ENCODE results near the gene FAM168B.
A peak's percentile ranks its signal among the peaks of the same experiment; 100 is the strongest.
"Not testable (repeated sequence)": the region's sequence is repeated elsewhere in the genome, so short reads cannot be mapped to it uniquely, and the experiment has no call there.

Gene FAM168B

GRCh38 chr2:131115752-131116151, 22.5 kb upstream of the FAM168B start:
- H3K4me1 Mint-ChIP-seq, result peaks cover 74% of the 10 kb centered on the region
- ATAC-seq (replicated peaks; ENCODE audit: extremely low read depth, poor library complexity, severe bottlenecking) (no peak), DNase-seq (ENCODE audit: low spot score in 2 of 2) (no peak)
- peaks cover 32% of the 10 kb centered on the region for H3K36me3 Mint-ChIP-seq (ENCODE audit: insufficient read depth)
- no peak overlapping the region for H3K4me3 Mint-ChIP-seq
- H3K9me3 Mint-ChIP-seq, result no peaks in the 10 kb centered on the region
- peak overlapping the region; percentile 25 for H3K27ac Mint-ChIP-seq (ENCODE audit: low read depth)
- no peaks in the 10 kb centered on the region for H3K27me3 Mint-ChIP-seq

DNA sequence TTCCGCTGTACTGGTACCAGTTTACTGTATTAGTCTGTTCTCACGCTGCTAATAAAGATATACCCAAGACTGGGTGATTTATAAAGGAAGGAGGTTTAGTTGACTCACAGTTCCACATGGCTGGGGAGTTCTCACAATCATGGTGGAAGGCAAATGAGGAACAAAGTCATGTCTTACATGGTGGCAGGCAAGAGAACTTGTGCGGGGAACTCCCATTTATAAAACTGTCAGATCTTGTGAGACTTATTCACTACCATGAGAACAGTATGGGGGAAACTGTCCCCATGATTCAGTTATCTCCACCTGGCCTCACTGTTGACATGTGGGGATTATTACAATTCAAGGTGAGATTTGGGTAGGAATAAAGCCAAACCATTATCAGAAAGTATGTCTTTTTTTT, 21.7 kb upstream of the FAM168B start:
- not testable (repeated sequence) for H3K4me3 Mint-ChIP-seq; ATAC-seq (replicated peaks; ENCODE audit: extremely low read depth, poor library complexity, severe bottlenecking)

DNA sequence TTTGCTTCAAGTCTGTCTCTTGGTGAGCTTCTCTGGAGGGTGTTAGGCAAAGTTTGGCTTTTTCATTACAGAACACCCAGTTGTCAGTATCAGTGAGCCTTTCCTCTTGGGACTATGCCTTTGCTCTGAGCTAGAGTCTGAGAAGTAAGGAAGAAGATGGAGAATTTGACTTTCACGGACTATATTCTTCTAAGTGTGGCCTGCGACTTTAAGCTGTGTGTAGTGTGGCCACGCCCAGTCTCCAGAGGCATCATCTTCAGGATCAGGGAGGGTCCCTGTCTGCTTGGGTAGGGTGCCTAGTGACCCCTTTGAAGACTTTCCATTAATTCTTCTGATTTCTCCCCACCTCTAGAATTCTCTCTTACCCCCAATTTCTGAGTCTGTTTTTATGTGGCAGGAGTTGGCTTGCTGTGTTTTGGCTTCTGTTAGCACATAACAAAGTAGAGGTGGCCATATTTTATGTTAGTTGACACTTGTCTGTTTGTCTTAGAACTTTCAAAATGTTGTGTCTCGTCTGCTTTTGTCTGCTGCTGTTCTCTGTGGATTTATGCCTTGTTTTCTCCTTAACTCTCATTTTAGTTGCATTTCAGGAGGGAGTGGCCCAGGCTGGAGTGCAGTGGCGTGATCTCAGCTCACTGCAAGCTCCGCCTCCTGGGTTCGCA, 20.4 kb upstream of the FAM168B start:
- Mint-ChIP-seq H3K36me3 (ENCODE audit: insufficient read depth) (peaks cover 33% of the 10 kb centered on the region), H3K9me3 (no peaks in the 10 kb centered on the region), H3K4me3 (no peak overlapping the region), H3K27me3 (no peaks in the 10 kb centered on the region), H3K4me1 (peaks cover 71% of the 10 kb centered on the region), H3K27ac (ENCODE audit: low read depth) (peak overlapping the region; percentile 0)
- no peak for ATAC-seq (replicated peaks; ENCODE audit: extremely low read depth, poor library complexity, severe bottlenecking)
- no peak for DNase-seq (ENCODE audit: low spot score in 2 of 2)

More for the DNA sequence above, 21.7 kb upstream of the FAM168B start:
- peaks cover 33% of the 10 kb centered on the region for H3K36me3 Mint-ChIP-seq (ENCODE audit: insufficient read depth)
- H3K4me1 Mint-ChIP-seq, result peaks cover 76% of the 10 kb centered on the region
- H3K9me3 Mint-ChIP-seq; H3K27me3 Mint-ChIP-seq; DNase-seq (ENCODE audit: low spot score in 2 of 2): not testable (repeated sequence)
- H3K27ac Mint-ChIP-seq (ENCODE audit: low read depth), result peak overlapping the region; percentile 0

DNA sequence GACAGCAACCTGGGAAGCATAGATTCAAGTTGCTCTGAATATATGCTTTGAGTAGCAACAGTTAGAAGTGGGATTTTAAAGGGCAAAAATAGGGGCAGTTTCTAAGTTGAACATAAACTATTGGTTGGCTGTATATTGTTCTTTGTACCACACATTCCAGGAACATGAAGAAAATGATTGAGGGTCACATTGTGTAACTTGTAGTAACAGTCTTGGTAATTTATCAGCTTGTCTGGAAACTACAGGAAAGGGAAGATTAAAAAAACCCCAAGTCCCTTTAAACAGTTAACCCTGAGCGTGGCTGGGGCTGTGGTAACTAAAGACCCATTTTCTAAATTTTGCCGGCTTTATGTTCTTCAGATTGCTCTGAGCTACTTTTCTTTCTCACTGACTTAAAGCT, 19.3 kb upstream of the FAM168B start:
- Mint-ChIP-seq H3K36me3 (ENCODE audit: insufficient read depth) (peaks cover 28% of the 10 kb centered on the region), H3K9me3 (no peaks in the 10 kb centered on the region), H3K4me1 (peaks cover 67% of the 10 kb centered on the region), H3K4me3 (no peak overlapping the region), H3K27me3 (no peaks in the 10 kb centered on the region), H3K27ac (ENCODE audit: low read depth) (peak overlapping the region; percentile 85)
- no peak for ATAC-seq (replicated peaks; ENCODE audit: extremely low read depth, poor library complexity, severe bottlenecking)
- DNase-seq (ENCODE audit: low spot score in 2 of 2), result no peak

GRCh38 chr2:131105950-131106801, 12.9 kb upstream of the FAM168B start:
- no peaks in the 10 kb centered on the region for H3K9me3 Mint-ChIP-seq

DNA sequence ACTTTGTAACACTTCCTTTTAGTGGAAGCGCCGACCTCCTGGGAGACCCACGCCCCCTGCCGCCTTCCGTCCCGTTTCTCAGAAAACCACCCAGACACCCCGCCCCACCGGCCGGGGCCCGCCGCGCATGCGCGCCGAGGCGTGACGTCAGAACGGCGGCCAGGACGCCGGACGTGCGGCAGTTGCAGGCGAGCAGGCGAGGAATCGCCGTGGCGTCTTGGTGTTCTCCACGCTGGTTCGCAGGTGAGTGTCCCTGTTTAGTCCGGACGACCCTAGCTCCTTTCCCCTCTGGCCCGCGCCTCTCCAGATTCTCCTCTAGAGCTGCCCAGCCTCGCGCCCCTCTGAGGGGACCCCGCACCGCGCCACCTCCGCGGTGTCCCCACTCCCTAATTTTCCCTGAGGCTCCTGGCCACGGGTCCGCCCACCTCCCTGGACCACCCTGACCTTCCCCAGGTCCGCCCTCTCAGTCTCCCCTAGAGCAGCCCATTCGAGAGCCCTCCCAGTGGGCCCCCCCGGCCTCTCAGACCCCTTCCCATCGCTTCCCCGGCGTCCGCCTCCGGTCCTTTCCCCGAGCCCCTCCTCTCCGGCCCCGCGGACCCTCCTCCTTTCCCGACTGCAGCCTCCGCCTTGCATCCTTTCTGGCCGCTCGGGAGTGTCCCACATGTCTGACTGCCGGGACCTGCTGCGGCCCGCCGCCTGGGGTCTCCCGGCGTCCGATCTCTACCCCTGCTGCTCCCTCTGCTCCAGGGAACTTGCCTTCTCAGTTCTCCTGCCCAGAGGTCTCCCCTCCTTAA, 12.1 kb upstream of the FAM168B start, which contains the start of gene PLEKHB2:
PLEKHB2 (plus strand) TSS at position 181 of the 794 bp plus-strand sequence. CDS start 15,606 bp downstream, outside the sequence.
- Mint-ChIP-seq H3K27ac (ENCODE audit: low read depth) (peak within 1 kb of the TSS; percentile 98), H3K4me3 (peak within 1 kb of the TSS; percentile 93), H3K4me1 (peaks cover 46% of the 10 kb centered on the region), H3K36me3 (ENCODE audit: insufficient read depth) (peaks cover 21% of the 10 kb centered on the region), H3K9me3 (no peaks in the 10 kb centered on the region), H3K27me3 (no peaks in the 10 kb centered on the region)
- peak; percentile 77 for ATAC-seq (replicated peaks; ENCODE audit: extremely low read depth, poor library complexity, severe bottlenecking)
- DNase-seq (ENCODE audit: low spot score in 2 of 2), result peak; percentile 88 to 92

More at GRCh38 chr2:131105950-131106801, 12.9 kb upstream of the FAM168B start:
- peaks cover 55% of the 10 kb centered on the region for H3K4me1 Mint-ChIP-seq
- DNase-seq (ENCODE audit: low spot score in 2 of 2), result no peak
- H3K27me3 Mint-ChIP-seq, result no peaks in the 10 kb centered on the region
- no peak for ATAC-seq (replicated peaks; ENCODE audit: extremely low read depth, poor library complexity, severe bottlenecking)
- H3K36me3 Mint-ChIP-seq (ENCODE audit: insufficient read depth), result peaks cover 27% of the 10 kb centered on the region
- H3K27ac Mint-ChIP-seq (ENCODE audit: low read depth), result peak overlapping the region; percentile 98
- peak overlapping the region; percentile 93 for H3K4me3 Mint-ChIP-seq

DNA sequence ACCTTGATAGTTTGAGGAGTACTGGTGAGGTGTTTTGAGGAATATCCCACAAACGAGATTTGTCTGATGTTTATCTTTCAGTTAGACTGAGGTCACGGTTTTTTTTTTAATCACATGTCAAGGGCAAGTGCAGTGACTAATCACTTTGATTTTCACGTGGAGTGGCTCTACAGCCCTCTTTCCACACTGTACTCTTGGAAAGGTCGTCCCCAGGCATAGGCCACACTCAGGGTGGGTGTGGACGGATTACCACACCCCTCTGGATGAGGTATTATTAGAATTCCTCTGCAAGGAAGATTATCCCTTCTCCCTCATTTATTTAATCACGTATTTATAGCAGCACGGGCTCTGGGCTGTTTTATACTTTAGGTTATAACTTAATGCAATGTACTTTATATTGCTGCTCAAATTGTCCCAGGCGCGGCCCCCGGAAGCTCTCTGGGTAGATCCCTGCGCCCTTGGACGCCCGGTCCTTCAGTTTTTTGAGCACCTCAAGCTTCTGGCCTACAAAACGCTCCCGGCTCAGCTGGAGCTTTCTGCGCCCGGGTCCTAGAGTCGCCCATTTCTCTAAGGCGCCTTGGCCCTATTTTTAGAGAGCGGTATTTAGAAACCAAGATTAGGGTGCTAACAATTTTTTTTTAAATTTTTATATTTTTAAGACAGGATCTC, 11.4 kb upstream of the FAM168B start:
- H3K4me1 Mint-ChIP-seq, result peaks cover 42% of the 10 kb centered on the region

DNA sequence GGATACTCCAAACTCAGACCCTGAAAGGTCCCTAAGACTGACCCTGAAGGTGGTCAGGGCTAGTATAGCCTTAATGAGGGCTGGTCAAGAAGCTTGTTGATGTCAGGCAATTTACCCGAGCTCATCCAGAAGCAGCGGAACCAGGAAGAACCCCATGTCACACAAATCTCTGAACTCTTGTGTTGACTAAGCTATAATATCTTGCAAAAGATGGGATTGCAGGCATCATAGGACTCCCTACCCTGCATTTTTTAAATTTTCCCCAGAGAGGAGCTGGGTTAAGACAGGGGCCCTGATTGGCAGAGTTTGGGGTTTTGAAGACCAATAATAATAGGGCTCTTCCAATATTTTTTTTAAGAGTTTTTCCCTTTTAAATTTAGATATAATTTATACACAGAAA, 9.9 kb upstream of the FAM168B start:
- Mint-ChIP-seq H3K36me3 (ENCODE audit: insufficient read depth) (peaks cover 17% of the 10 kb centered on the region), H3K4me1 (peaks cover 38% of the 10 kb centered on the region), H3K27me3 (no peaks in the 10 kb centered on the region), H3K9me3 (no peaks in the 10 kb centered on the region), H3K4me3 (no peak overlapping the region), H3K27ac (ENCODE audit: low read depth) (no peak overlapping the region)
- ATAC-seq (replicated peaks; ENCODE audit: extremely low read depth, poor library complexity, severe bottlenecking), result no peak
- DNase-seq (ENCODE audit: low spot score in 2 of 2), result no peak

More for the DNA sequence above, 11.4 kb upstream of the FAM168B start:
- no peaks in the 10 kb centered on the region for H3K9me3 Mint-ChIP-seq
- peak; percentile 76 for ATAC-seq (replicated peaks; ENCODE audit: extremely low read depth, poor library complexity, severe bottlenecking)
- H3K36me3 Mint-ChIP-seq (ENCODE audit: insufficient read depth), result peaks cover 17% of the 10 kb centered on the region
- peak overlapping the region; percentile 93 for H3K4me3 Mint-ChIP-seq
- no peaks in the 10 kb centered on the region for H3K27me3 Mint-ChIP-seq
- H3K27ac Mint-ChIP-seq (ENCODE audit: low read depth), result peak overlapping the region; percentile 98
- DNase-seq (ENCODE audit: low spot score in 2 of 2), result peak in 1 of 2 donors; percentile 17

DNA sequence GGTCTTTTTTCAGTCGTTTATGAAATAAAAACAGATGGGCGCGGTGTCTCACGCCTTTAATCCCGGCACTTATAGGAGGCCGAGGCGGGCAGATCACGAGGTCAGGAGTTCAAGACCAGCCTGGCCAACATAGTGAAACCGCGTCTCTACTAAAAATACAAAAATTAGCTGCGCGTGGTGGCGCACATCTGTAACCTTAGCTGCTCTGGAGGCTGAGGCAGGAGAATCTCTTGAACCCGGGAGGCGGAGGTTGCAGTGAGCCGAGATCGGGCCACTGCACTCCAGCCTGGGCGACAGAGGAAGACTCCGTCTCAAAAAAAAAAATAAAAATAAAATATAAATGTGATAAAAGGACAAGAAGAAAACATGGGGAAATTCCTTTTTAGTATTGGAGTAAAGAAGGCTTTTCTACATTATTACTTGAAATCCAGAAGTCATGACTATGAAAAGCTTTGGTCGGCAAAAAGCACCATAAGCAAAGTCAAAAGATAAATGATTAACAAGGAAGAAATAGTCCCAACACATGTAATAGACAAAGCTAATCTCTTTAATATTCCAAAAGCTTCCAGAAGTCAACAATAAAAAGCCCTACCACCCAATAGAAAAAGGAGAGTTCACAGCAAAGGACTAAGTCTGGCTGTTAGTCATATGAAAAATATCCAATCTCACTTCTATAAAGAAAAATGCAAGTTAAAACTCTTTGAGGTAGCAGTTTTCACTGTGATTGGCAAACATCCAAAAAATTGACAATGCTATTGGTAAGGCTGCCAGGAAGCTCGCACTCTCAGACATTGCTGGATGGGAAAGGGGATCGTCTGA, 1.4 kb upstream of the FAM168B start:
- H3K27ac Mint-ChIP-seq (ENCODE audit: low read depth), result peak overlapping the region; percentile 95
- H3K4me3 Mint-ChIP-seq, result peak overlapping the region; percentile 94
- peaks cover 17% of the 10 kb centered on the region for H3K36me3 Mint-ChIP-seq (ENCODE audit: insufficient read depth)

DNA sequence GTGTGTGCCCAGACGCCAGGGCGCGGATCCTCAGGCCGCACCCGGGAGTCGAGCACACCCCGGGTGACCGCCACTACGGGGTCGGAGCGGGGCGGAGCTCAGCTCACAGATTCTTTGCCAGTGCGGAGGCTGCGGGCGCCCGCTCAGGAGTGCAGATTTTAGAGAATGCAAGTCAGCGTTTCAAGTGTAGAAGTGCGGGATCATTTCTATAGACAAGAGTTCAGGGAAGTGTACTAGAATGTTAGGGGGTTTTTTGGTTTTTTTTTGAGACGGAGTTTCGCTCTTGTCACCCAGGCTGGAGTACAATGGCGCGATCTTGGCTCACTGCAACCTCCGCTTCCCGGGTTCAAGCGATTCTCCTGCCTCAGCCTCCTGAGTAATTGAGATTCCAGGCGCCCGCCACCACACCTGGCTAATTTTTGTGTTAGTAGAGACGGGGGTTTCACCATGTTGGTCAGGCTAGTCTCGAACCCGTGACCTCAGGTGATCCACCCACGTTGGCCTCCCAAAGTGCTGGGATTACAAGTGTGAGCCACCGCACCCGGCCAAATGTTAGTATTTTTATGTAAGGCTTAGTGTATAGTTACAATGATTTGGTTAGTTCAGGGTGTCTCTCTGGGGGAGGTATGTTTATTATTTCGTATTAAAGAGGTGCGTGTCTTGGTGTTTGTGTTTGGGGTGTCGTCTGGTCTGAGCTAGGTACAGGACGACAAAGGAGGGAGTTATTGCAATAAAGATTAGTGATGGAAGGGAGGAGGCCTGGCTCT, 619 bp upstream of the FAM168B start:
- peak; percentile 74 for ATAC-seq (replicated peaks; ENCODE audit: extremely low read depth, poor library complexity, severe bottlenecking)
- peak overlapping the region; percentile 94 for H3K4me3 Mint-ChIP-seq
- H3K27ac Mint-ChIP-seq (ENCODE audit: low read depth), result peak overlapping the region; percentile 95
- H3K36me3 Mint-ChIP-seq (ENCODE audit: insufficient read depth), result peaks cover 24% of the 10 kb centered on the region
- no peaks in the 10 kb centered on the region for H3K9me3 Mint-ChIP-seq
- no peak for DNase-seq (ENCODE audit: low spot score in 2 of 2)
- peaks cover 14% of the 10 kb centered on the region for H3K4me1 Mint-ChIP-seq
- H3K27me3 Mint-ChIP-seq, result no peaks in the 10 kb centered on the region

More for the DNA sequence above, 1.4 kb upstream of the FAM168B start:
- Mint-ChIP-seq H3K27me3 (no peaks in the 10 kb centered on the region), H3K9me3 (no peaks in the 10 kb centered on the region), H3K4me1 (peaks cover 10% of the 10 kb centered on the region)
- ATAC-seq (replicated peaks; ENCODE audit: extremely low read depth, poor library complexity, severe bottlenecking) (no peak), DNase-seq (ENCODE audit: low spot score in 2 of 2) (no peak)
